Neural crest cell (in vitro differentiated cells): ENCODE data around the gene FASTKD3. TPM values are rescaled to one million over a fixed set of nuclear protein-coding genes. Genes with fewer than 3 reads are reported as not detected.

Source experiments
- DNase-seq: peaks from one replicate; pipeline ENCODE4 v3.0.0; 2021; ENCODE audit warnings: low read depth, mixed read lengths, low spot score
- H3K27ac Mint-ChIP-seq: one replicate; pipeline ENCODE4 v1.8.0; 2021; ENCODE audit warnings: mild to moderate bottlenecking, mixed read lengths; ENCODE audit not compliant: unreplicated experiment
- H3K27me3 Mint-ChIP-seq: 2 replicates; pipeline ENCODE4 v1.8.0; 2021; ENCODE audit warnings: low read depth, mild to moderate bottlenecking, mixed read lengths
- H3K36me3 Mint-ChIP-seq: 2 replicates; pipeline ENCODE4 v1.8.0; 2021; ENCODE audit warnings: low read depth, mild to moderate bottlenecking, mixed read lengths
- H3K4me1 Mint-ChIP-seq: 2 replicates; pipeline ENCODE4 v1.8.0; 2021; ENCODE audit warnings: mixed read lengths
- H3K4me3 Mint-ChIP-seq: one replicate; pipeline ENCODE4 v1.8.0; 2021; ENCODE audit warnings: mild to moderate bottlenecking, mixed read lengths
- H3K9me3 Mint-ChIP-seq: 2 replicates; pipeline ENCODE4 v1.8.0; 2021; ENCODE audit warnings: mixed read lengths
- CTCF ChIP-seq: fragments of 200-600 bp; sonication (generic); conservative IDR thresholded peaks from 2 replicates; pipeline ENCODE4 v1.5.0; 2021; ENCODE audit warnings: antibody characterized with exemption, mild to moderate bottlenecking
- total RNA-seq: library from RNA; stranded (reverse); gene quantifications from 2 replicates; pipeline ENCODE4 v1.2.1, GENCODE V29; 2021

The FASTKD3 gene
- total RNA-seq, 1 donor from 2014 or later = 12.2 TPM

- no peak for TF ChIP-seq CTCF
- DNase-seq = no peak
- H3K27ac Mint-ChIP-seq = no peak overlapping the region
- H3K4me1 Mint-ChIP-seq = peaks cover 24% of the 10 kb centered on the region
- no peaks in the 10 kb centered on the region for H3K9me3 Mint-ChIP-seq
- H3K4me3 Mint-ChIP-seq = peak overlapping the region; percentile 14
- no peaks in the 10 kb centered on the region for H3K27me3 Mint-ChIP-seq
- H3K36me3 Mint-ChIP-seq = peaks cover 4% of the 10 kb centered on the region
These were observed 3.8 kb upstream of the FASTKD3 start for GRCh38 chr5:7872517-7873130.

GRCh38 chr5:7871653-7872052 lies 2.8 kb upstream of the FASTKD3 start:
- peak overlapping the region; percentile 48 for H3K4me3 Mint-ChIP-seq
- H3K27me3 Mint-ChIP-seq = no peaks in the 10 kb centered on the region
- no peaks in the 10 kb centered on the region for H3K9me3 Mint-ChIP-seq
- H3K36me3 Mint-ChIP-seq = peaks cover 4% of the 10 kb centered on the region
- H3K4me1 Mint-ChIP-seq = peaks cover 32% of the 10 kb centered on the region
- no peak overlapping the region for H3K27ac Mint-ChIP-seq
- TF ChIP-seq CTCF = no peak
- no peak for DNase-seq

GRCh38 chr5:7869474-7870136 lies 774 bp upstream of the FASTKD3 start:
- no peak for DNase-seq
- Mint-ChIP-seq H3K27me3 (no peaks in the 10 kb centered on the region), H3K27ac (no peak overlapping the region), H3K9me3 (no peaks in the 10 kb centered on the region), H3K4me3 (peak overlapping the region; percentile 90), H3K4me1 (peaks cover 38% of the 10 kb centered on the region), H3K36me3 (no peaks in the 10 kb centered on the region)
- TF ChIP-seq CTCF = no peak

DNA sequence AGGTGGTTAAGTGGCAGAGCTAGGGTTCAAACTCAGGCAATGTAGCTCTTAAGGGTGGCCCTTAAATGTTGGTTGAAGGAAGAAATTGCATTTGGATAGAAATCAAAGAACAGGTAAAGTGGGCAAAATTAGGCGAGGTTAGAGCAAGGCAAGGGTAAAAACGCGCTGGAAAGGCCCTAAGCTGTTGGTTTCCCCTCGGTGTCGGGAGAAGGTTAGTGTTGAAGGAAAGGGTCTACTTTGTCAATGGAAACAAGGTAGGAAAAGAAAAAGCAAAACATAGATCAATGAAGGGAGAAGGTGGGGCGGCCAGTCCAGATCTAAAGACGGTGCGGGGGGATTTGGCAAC lies 431 bp downstream of the FASTKD3 start:
- DNase-seq = peak; percentile 12
- Mint-ChIP-seq H3K27ac (peak overlapping the region; percentile 20), H3K36me3 (no peaks in the 10 kb centered on the region), H3K27me3 (no peaks in the 10 kb centered on the region), H3K4me3 (peak overlapping the region; percentile 92), H3K9me3 (no peaks in the 10 kb centered on the region), H3K4me1 (peaks cover 38% of the 10 kb centered on the region)
- no peak for TF ChIP-seq CTCF

DNA sequence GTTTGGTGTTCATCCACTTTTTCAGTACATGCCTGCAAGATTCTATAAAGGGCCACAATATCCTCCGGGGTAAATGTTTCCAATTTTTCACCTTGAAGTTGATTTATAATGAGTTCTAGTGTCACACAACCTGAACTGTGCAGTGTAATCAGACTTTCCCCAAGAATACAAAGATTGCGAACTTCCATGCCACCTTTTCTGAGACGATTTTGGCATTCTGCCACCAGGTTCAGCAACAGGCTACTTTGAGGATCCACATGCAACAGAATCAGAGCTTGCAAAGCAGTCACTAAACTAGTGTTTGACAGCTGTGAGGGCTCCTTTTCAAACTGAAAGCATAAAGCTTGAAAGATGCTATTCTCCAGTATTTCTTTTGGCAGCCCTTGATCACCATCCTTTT lies 1.6 kb downstream of the FASTKD3 start:
- DNase-seq = no peak
- Mint-ChIP-seq H3K9me3 (no peaks in the 10 kb centered on the region), H3K4me3 (peak overlapping the region; percentile 92), H3K4me1 (peaks cover 38% of the 10 kb centered on the region), H3K36me3 (peaks cover 2% of the 10 kb centered on the region), H3K27me3 (no peaks in the 10 kb centered on the region), H3K27ac (no peak overlapping the region)
- no peak for TF ChIP-seq CTCF
